Measurements from ENCODE around the gene MPHOSPH8. TPM values are rescaled to one million over a fixed set of nuclear protein-coding genes. Genes with fewer than 3 reads are reported as not detected.
A peak's percentile ranks its signal among the peaks of the same experiment; 100 is the strongest.
"Not testable (repeated sequence)": the region's sequence is repeated elsewhere in the genome, so short reads cannot be mapped to it uniquely, and the experiment has no call there.

The MPHOSPH8 gene
- total RNA-seq, 2 experiments from 2014 or later = 32.6 to 37.6 TPM

GRCh38 chr13:19700963-19701362, 67.5 kb downstream of the MPHOSPH8 start:
- DNase-seq; POLR2A ChIA-PET; H3K36me3 Mint-ChIP-seq; intact Hi-C loops (cut with micrococcal nuclease); CTCF ChIA-PET; H3K9me3 Mint-ChIP-seq; H3K4me3 Mint-ChIP-seq; H3K27me3 Mint-ChIP-seq; H3K27ac Mint-ChIP-seq; H3K4me1 Mint-ChIP-seq (ENCODE audit: low read depth): not testable (repeated sequence)

GRCh38 chr13:19701619-19702018, 68.2 kb downstream of the MPHOSPH8 start:
- DNase-seq; H3K27me3 Mint-ChIP-seq; H3K36me3 Mint-ChIP-seq; CTCF ChIA-PET; H3K27ac Mint-ChIP-seq; H3K9me3 Mint-ChIP-seq; H3K4me1 Mint-ChIP-seq (ENCODE audit: low read depth); POLR2A ChIA-PET; intact Hi-C loops (cut with micrococcal nuclease); H3K4me3 Mint-ChIP-seq: not testable (repeated sequence)

- H3K27ac Mint-ChIP-seq; H3K27me3 Mint-ChIP-seq; DNase-seq; POLR2A ChIA-PET; H3K36me3 Mint-ChIP-seq; H3K4me3 Mint-ChIP-seq; H3K4me1 Mint-ChIP-seq (ENCODE audit: low read depth); H3K9me3 Mint-ChIP-seq; CTCF ChIA-PET; intact Hi-C loops (cut with micrococcal nuclease): not testable (repeated sequence)
These were observed 70.8 kb downstream of the MPHOSPH8 start for GRCh38 chr13:19704256-19704655.

GRCh38 chr13:19709039-19709438, 75.6 kb downstream of the MPHOSPH8 start:
- H3K4me3 Mint-ChIP-seq; CTCF ChIA-PET; H3K36me3 Mint-ChIP-seq; H3K27me3 Mint-ChIP-seq; H3K27ac Mint-ChIP-seq; H3K9me3 Mint-ChIP-seq; POLR2A ChIA-PET; DNase-seq; intact Hi-C loops (cut with micrococcal nuclease): not testable (repeated sequence)
- peaks cover 14% of the 10 kb centered on the region for H3K4me1 Mint-ChIP-seq (ENCODE audit: low read depth)

GRCh38 chr13:19709782-19710181, 76.3 kb downstream of the MPHOSPH8 start:
- intact Hi-C loops (cut with micrococcal nuclease); CTCF ChIA-PET; H3K27ac Mint-ChIP-seq; H3K4me3 Mint-ChIP-seq; H3K27me3 Mint-ChIP-seq; POLR2A ChIA-PET; H3K9me3 Mint-ChIP-seq; DNase-seq: not testable (repeated sequence)
- peaks cover 11% of the 10 kb centered on the region for H3K36me3 Mint-ChIP-seq
- H3K4me1 Mint-ChIP-seq (ENCODE audit: low read depth) = peaks cover 18% of the 10 kb centered on the region

GRCh38 chr13:19713186-19713965, 79.9 kb downstream of the MPHOSPH8 start:
- CTCF ChIA-PET = no interaction called here
- Mint-ChIP-seq H3K4me3 (no peak overlapping the region), H3K9me3 (no peaks in the 10 kb centered on the region), H3K27ac (peak overlapping the region; percentile 78), H3K4me1 (ENCODE audit: low read depth) (peaks cover 19% of the 10 kb centered on the region), H3K27me3 (no peaks in the 10 kb centered on the region), H3K36me3 (peaks cover 15% of the 10 kb centered on the region)
- POLR2A ChIA-PET = interaction anchor here (0.7 kb wide), 1 partner anchor 52 kb away, joined by 3 read pairs; no protein-coding TSS in a partner anchor
- no peak for DNase-seq
- intact Hi-C loops (cut with micrococcal nuclease) = loop anchor here (1.0 kb wide), 1 partner anchor 151 kb away; no protein-coding TSS in a partner anchor

- ChIA-PET CTCF (no interaction called here), POLR2A (no interaction called here)
- no peaks in the 10 kb centered on the region for H3K9me3 Mint-ChIP-seq
- H3K27ac Mint-ChIP-seq = no peak overlapping the region
- no peak overlapping the region for H3K4me3 Mint-ChIP-seq
- intact Hi-C loops (cut with micrococcal nuclease) = no loop called here
- DNase-seq = no peak
- no peaks in the 10 kb centered on the region for H3K27me3 Mint-ChIP-seq
- H3K4me1 Mint-ChIP-seq (ENCODE audit: low read depth) = peaks cover 7% of the 10 kb centered on the region
- peaks cover 14% of the 10 kb centered on the region for H3K36me3 Mint-ChIP-seq
These were observed 86.6 kb downstream of the MPHOSPH8 start for GRCh38 chr13:19720039-19720438.

Other genes with a start within 250 kb of the MPHOSPH8 start
- under 1 TPM in 1 of 2 experiments, not detected in 1; 0.12 TPM for gene TPTE2, start 72.1 kb upstream of the MPHOSPH8 start, total RNA-seq
- gene PSPC1, start 149.3 kb downstream of the MPHOSPH8 start, total RNA-seq = 10 to 100 TPM; 55.9 to 56.6 TPM
- 10 to 100 TPM; 10.0 to 11.1 TPM for gene ZMYM5, start 230.0 kb downstream of the MPHOSPH8 start, total RNA-seq

All from activated CD4-positive, alpha-beta memory T cell treated with anti-CD3 and anti-CD28 coated beads for 36 hours (primary cell).